Endothelial cell (in vitro differentiated cells): ENCODE data around the gene LRIG2. TPM values are rescaled to one million over a fixed set of nuclear protein-coding genes. Genes with fewer than 3 reads are reported as not detected.
"Not testable (repeated sequence)": the region's sequence is repeated elsewhere in the genome, so short reads cannot be mapped to it uniquely, and the experiment has no call there.

Source experiments
- DNase-seq: peaks from one replicate; pipeline ENCODE4 v3.0.0; 2021; ENCODE audit warnings: low spot score
- H3K27ac Mint-ChIP-seq: one replicate; pipeline ENCODE4 v1.8.0; 2021; ENCODE audit warnings: mixed read lengths, inconsistent platforms; ENCODE audit not compliant: unreplicated experiment
- H3K27me3 Mint-ChIP-seq: one replicate; pipeline ENCODE4 v1.8.0; 2021; ENCODE audit warnings: mild to moderate bottlenecking, moderate library complexity, mixed read lengths, inconsistent platforms; ENCODE audit not compliant: unreplicated experiment
- H3K36me3 Mint-ChIP-seq: one replicate; pipeline ENCODE4 v1.8.0; 2021; ENCODE audit warnings: mild to moderate bottlenecking, low read depth, mixed read lengths, inconsistent platforms; ENCODE audit not compliant: unreplicated experiment
- H3K4me1 Mint-ChIP-seq: one replicate; pipeline ENCODE4 v1.8.0; 2021; ENCODE audit warnings: mild to moderate bottlenecking, mixed read lengths, inconsistent platforms; ENCODE audit not compliant: unreplicated experiment
- H3K4me3 Mint-ChIP-seq: one replicate; pipeline ENCODE4 v1.8.0; 2021; ENCODE audit warnings: mild to moderate bottlenecking, mixed read lengths, inconsistent platforms; ENCODE audit not compliant: unreplicated experiment
- H3K9me3 Mint-ChIP-seq: one replicate; pipeline ENCODE4 v1.8.0; 2021; ENCODE audit warnings: mixed read lengths, inconsistent platforms; ENCODE audit not compliant: unreplicated experiment
- CTCF ChIP-seq: fragments of 200-600 bp; sonication (generic); IDR thresholded peaks from one replicate; pipeline ENCODE4 v1.5.0; 2021; ENCODE audit warnings: antibody characterized with exemption; ENCODE audit not compliant: unreplicated experiment
- total RNA-seq: library from RNA; stranded (reverse); fragmentation: NEBNext Ultra II Directional; extraction: Animal tissue kit (Norgen Biotek cat#: 25700); gene quantifications from one replicate; pipeline ENCODE4 v1.2.1, GENCODE V29; 2021; ENCODE audit not compliant: unreplicated experiment

LRIG2 gene
- total RNA-seq, 1 donor from 2014 or later, result 23.0 TPM

DNA sequence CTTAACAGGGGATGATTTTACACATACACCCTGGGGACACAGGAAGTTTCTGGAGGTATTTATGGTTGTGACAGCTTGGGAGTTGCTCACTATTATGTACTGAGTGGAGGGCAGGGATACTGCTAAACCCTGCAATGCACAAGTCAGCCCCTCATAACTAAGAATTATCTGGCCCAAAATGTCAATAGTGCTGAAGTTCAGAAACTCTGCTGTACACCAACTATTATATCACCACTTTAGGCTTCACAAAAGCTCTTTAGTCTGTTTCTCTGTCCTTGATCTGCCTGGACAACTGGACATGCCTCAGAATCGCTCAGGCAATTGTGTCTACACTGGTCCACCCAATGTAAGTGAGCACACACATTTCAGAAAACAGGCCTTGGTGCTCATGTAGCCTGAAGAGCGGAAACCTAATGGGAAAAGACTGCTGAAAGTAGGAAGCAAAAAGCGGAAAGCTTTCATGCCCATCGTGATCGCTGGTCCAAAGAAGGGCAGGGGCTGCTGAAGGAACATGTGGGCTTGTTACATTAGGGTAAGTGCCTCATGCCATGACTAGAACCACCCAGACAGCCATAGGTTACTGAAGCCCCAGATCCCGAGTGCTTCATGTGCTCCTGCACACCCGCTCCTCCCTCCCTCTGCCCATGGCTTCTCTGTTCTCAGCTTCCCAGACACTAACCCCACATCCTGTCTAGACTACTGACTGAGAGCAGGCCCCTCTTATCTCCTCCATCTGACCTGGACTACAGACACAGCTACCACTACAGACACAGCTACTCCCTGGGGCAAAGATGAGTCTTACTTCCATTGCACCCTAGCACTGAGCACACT lies 73.5 kb downstream of the LRIG2 start:
- H3K9me3 Mint-ChIP-seq, result no peaks in the 10 kb centered on the region
- no peak overlapping the region for H3K27ac Mint-ChIP-seq
- H3K27me3 Mint-ChIP-seq, result peaks cover 2% of the 10 kb centered on the region
- no peak overlapping the region for H3K4me3 Mint-ChIP-seq
- no peaks in the 10 kb centered on the region for H3K36me3 Mint-ChIP-seq
- H3K4me1 Mint-ChIP-seq, result peaks cover 16% of the 10 kb centered on the region
- TF ChIP-seq CTCF, result no peak
- DNase-seq, result no peak

GRCh38 chr1:113147073-113147625 lies 74.2 kb downstream of the LRIG2 start:
- Mint-ChIP-seq H3K4me3 (no peak overlapping the region), H3K9me3 (no peaks in the 10 kb centered on the region), H3K27me3 (peaks cover 2% of the 10 kb centered on the region), H3K27ac (no peak overlapping the region), H3K4me1 (peaks cover 15% of the 10 kb centered on the region), H3K36me3 (no peaks in the 10 kb centered on the region)
- TF ChIP-seq CTCF, result no peak
- no peak for DNase-seq

DNA sequence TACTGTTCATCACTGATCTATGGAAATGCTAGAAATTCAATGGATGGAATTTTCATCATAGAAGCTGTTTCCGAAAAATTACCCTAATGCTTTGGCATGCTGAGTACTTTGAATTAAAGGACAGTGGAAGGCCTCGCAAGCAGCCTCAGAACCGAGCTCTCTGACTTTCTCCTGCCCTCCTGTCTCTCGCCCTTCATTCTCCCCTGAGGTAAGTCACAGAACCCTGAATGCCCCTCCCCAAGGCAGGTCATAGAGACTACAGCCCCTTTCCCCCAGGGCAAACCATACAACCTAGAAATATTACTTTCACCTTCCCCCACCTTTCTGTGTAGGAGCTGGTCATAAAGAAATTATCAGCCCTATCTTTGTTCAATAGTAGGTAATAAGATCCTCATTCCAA lies 74.8 kb downstream of the LRIG2 start:
- Mint-ChIP-seq H3K27me3 (peaks cover 2% of the 10 kb centered on the region), H3K4me3 (no peak overlapping the region), H3K27ac (no peak overlapping the region), H3K36me3 (no peaks in the 10 kb centered on the region), H3K4me1 (peaks cover 11% of the 10 kb centered on the region), H3K9me3 (no peaks in the 10 kb centered on the region)
- DNase-seq, result no peak
- no peak for TF ChIP-seq CTCF

DNA sequence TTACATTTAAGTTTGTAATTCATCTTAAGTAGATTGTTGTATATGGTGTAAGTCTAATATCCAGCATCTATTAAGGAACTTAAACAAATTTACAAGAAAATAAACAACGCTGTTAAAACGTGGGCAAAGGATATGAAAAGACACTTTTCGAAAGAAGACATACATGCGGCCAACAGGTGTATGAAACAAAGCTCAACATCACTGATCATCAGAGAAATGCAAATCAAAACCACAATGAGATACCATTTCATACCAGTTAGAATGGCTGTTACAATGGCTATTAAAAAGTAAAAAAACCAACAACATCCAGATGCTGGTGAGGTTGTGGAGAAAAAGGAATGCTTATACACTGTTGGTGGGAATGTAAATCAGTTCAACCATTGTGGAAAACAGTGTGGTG lies 77.5 kb downstream of the LRIG2 start:
- not testable (repeated sequence) for H3K27me3 Mint-ChIP-seq, H3K36me3 Mint-ChIP-seq, H3K9me3 Mint-ChIP-seq, H3K27ac Mint-ChIP-seq, H3K4me3 Mint-ChIP-seq, DNase-seq
- peaks cover 16% of the 10 kb centered on the region for H3K4me1 Mint-ChIP-seq

- Mint-ChIP-seq H3K4me1 (peaks cover 5% of the 10 kb centered on the region), H3K27me3 (no peaks in the 10 kb centered on the region), H3K4me3 (no peak overlapping the region), H3K9me3 (peaks cover 7% of the 10 kb centered on the region), H3K36me3 (peaks cover 14% of the 10 kb centered on the region), H3K27ac (no peak overlapping the region)
- no peak for TF ChIP-seq CTCF
- DNase-seq, result no peak
Measured at GRCh38 chr1:113153116-113153803, 80.3 kb downstream of the LRIG2 start.
